ENCODE measurements around the gene C1QB.

GRCh38 chr1:22711071-22711470 is 58.0 kb downstream of the C1QB start:
- TF ChIP-seq EZH2 (IDR thresholded peaks at IDR 0.05; ENCODE audit: borderline replicate concordance, insufficient read depth, low read depth, low read length, poor library complexity, severe bottlenecking) = no peak
- TF ChIP-seq, protein P1, sequence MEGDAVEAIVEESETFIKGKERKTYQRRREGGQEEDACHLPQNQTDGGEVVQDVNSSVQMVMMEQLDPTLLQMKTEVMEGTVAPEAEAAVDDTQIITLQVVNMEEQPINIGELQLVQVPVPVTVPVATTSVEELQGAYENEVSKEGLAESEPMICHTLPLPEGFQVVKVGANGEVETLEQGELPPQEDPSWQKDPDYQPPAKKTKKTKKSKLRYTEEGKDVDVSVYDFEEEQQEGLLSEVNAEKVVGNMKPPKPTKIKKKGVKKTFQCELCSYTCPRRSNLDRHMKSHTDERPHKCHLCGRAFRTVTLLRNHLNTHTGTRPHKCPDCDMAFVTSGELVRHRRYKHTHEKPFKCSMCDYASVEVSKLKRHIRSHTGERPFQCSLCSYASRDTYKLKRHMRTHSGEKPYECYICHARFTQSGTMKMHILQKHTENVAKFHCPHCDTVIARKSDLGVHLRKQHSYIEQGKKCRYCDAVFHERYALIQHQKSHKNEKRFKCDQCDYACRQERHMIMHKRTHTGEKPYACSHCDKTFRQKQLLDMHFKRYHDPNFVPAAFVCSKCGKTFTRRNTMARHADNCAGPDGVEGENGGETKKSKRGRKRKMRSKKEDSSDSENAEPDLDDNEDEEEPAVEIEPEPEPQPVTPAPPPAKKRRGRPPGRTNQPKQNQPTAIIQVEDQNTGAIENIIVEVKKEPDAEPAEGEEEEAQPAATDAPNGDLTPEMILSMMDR (IDR thresholded peaks at IDR 0.05) = no peak

All from B cell (primary cell).